Measurements from ENCODE around the gene SERAC1.

SERAC1 gene

GRCh38 chr6:158191761-158192160, 23.7 kb upstream of the SERAC1 start:
- H3K4me2 ChIP-seq (ENCODE audit: low read length) = no peak overlapping the region
- no peak overlapping the region for H3K9ac ChIP-seq (ENCODE audit: low read length)
- H3K36me3 ChIP-seq (ENCODE audit: control insufficient read depth, insufficient read depth, low read length) = no peaks in the 10 kb centered on the region
- no peaks in the 10 kb centered on the region for H3K4me1 ChIP-seq (ENCODE audit: control insufficient read depth, low read depth, low read length)
- no peak overlapping the region for H2BK120ac ChIP-seq (ENCODE audit: low read depth, low read length)
- no peak overlapping the region for H2BK5ac ChIP-seq (ENCODE audit: low read length)
- H3K79me2 ChIP-seq (ENCODE audit: control insufficient read depth, insufficient read depth, low read length) = no peaks in the 10 kb centered on the region
- no peak overlapping the region for H3K4ac ChIP-seq (ENCODE audit: low read depth, low read length)
- H3K56ac ChIP-seq (ENCODE audit: low read length) = no peak overlapping the region
- H4K5ac ChIP-seq (ENCODE audit: low read length) = no peak overlapping the region
- no peaks in the 10 kb centered on the region for H3K27me3 ChIP-seq (ENCODE audit: insufficient read depth, low read length, poor library complexity)
- no peak overlapping the region for H3K27ac ChIP-seq (ENCODE audit: low read depth, low read length)
- no peak overlapping the region for H3K23ac ChIP-seq (ENCODE audit: low read length)
- no peak overlapping the region for H3K4me3 ChIP-seq (ENCODE audit: low read length)
- WGBS (ENCODE audit: extremely low coverage, insufficient coverage, low lambda C conversion rate) = no CpG with 5 or more reads among the region's 4 CpGs
- H4K8ac ChIP-seq (ENCODE audit: low read depth, low read length) = no peak overlapping the region
- H3K18ac ChIP-seq (ENCODE audit: low read length) = no peak overlapping the region
- H2BK15ac ChIP-seq (replicated peaks; ENCODE audit: low read depth) = no peak overlapping the region
- no peak overlapping the region for H2AK5ac ChIP-seq (ENCODE audit: low read length)
- no peak for DNase-seq
- no peaks in the 10 kb centered on the region for H3K79me1 ChIP-seq (ENCODE audit: low read length)

- Histone ChIP-seq H3K27ac (ENCODE audit: low read depth, low read length) (no peak overlapping the region), H3K4ac (ENCODE audit: low read depth, low read length) (no peak overlapping the region), H3K36me3 (ENCODE audit: control insufficient read depth, insufficient read depth, low read length) (no peaks in the 10 kb centered on the region), H2BK5ac (ENCODE audit: low read length) (no peak overlapping the region), H3K4me3 (ENCODE audit: low read length) (no peak overlapping the region), H3K79me1 (ENCODE audit: low read length) (no peaks in the 10 kb centered on the region), H3K4me2 (ENCODE audit: low read length) (no peak overlapping the region), H4K5ac (ENCODE audit: low read length) (no peak overlapping the region), H3K79me2 (ENCODE audit: control insufficient read depth, insufficient read depth, low read length) (no peaks in the 10 kb centered on the region), H3K9ac (ENCODE audit: low read length) (no peak overlapping the region), H4K8ac (ENCODE audit: low read depth, low read length) (no peak overlapping the region), H3K18ac (ENCODE audit: low read length) (no peak overlapping the region), H2AK5ac (ENCODE audit: low read length) (no peak overlapping the region), H2BK120ac (ENCODE audit: low read depth, low read length) (no peak overlapping the region), H3K56ac (ENCODE audit: low read length) (no peak overlapping the region), H3K23ac (ENCODE audit: low read length) (no peak overlapping the region), H3K27me3 (ENCODE audit: insufficient read depth, low read length, poor library complexity) (no peaks in the 10 kb centered on the region), H2BK15ac (replicated peaks; ENCODE audit: low read depth) (no peak overlapping the region), H3K4me1 (ENCODE audit: control insufficient read depth, low read depth, low read length) (no peaks in the 10 kb centered on the region)
- WGBS (ENCODE audit: extremely low coverage, insufficient coverage, low lambda C conversion rate) = no CpG with 5 or more reads among the region's 1 CpG
- DNase-seq = no peak
Measured at GRCh38 chr6:158191032-158191431, 23.0 kb upstream of the SERAC1 start.

GRCh38 chr6:158188591-158188990, 20.5 kb upstream of the SERAC1 start:
- Histone ChIP-seq H2BK120ac (ENCODE audit: low read depth, low read length) (no peak overlapping the region), H3K18ac (ENCODE audit: low read length) (no peak overlapping the region), H4K5ac (ENCODE audit: low read length) (no peak overlapping the region), H2AK5ac (ENCODE audit: low read length) (no peak overlapping the region), H3K9ac (ENCODE audit: low read length) (no peak overlapping the region), H3K23ac (ENCODE audit: low read length) (no peak overlapping the region), H3K4me2 (ENCODE audit: low read length) (no peak overlapping the region), H3K56ac (ENCODE audit: low read length) (no peak overlapping the region), H2BK15ac (replicated peaks; ENCODE audit: low read depth) (no peak overlapping the region), H3K4me1 (ENCODE audit: control insufficient read depth, low read depth, low read length) (no peaks in the 10 kb centered on the region), H3K27ac (ENCODE audit: low read depth, low read length) (no peak overlapping the region), H3K4ac (ENCODE audit: low read depth, low read length) (no peak overlapping the region), H2BK5ac (ENCODE audit: low read length) (no peak overlapping the region), H3K36me3 (ENCODE audit: control insufficient read depth, insufficient read depth, low read length) (no peaks in the 10 kb centered on the region), H3K79me2 (ENCODE audit: control insufficient read depth, insufficient read depth, low read length) (no peaks in the 10 kb centered on the region), H3K4me3 (ENCODE audit: low read length) (no peak overlapping the region), H4K8ac (ENCODE audit: low read depth, low read length) (no peak overlapping the region), H3K79me1 (ENCODE audit: low read length) (no peaks in the 10 kb centered on the region), H3K27me3 (ENCODE audit: insufficient read depth, low read length, poor library complexity) (no peaks in the 10 kb centered on the region)
- no CpG with 5 or more reads among the region's 3 CpGs for WGBS (ENCODE audit: extremely low coverage, insufficient coverage, low lambda C conversion rate)
- no peak for DNase-seq

GRCh38 chr6:158185729-158186456, 17.8 kb upstream of the SERAC1 start:
- Histone ChIP-seq H3K4ac (ENCODE audit: low read depth, low read length) (no peak overlapping the region), H2BK120ac (ENCODE audit: low read depth, low read length) (no peak overlapping the region), H4K8ac (ENCODE audit: low read depth, low read length) (no peak overlapping the region), H2BK5ac (ENCODE audit: low read length) (no peak overlapping the region), H3K79me1 (ENCODE audit: low read length) (no peaks in the 10 kb centered on the region), H3K4me2 (ENCODE audit: low read length) (no peak overlapping the region), H4K5ac (ENCODE audit: low read length) (no peak overlapping the region), H3K4me1 (ENCODE audit: control insufficient read depth, low read depth, low read length) (no peaks in the 10 kb centered on the region), H3K56ac (ENCODE audit: low read length) (no peak overlapping the region), H2BK15ac (replicated peaks; ENCODE audit: low read depth) (no peak overlapping the region), H3K79me2 (ENCODE audit: control insufficient read depth, insufficient read depth, low read length) (no peaks in the 10 kb centered on the region), H3K4me3 (ENCODE audit: low read length) (no peak overlapping the region), H2AK5ac (ENCODE audit: low read length) (no peak overlapping the region), H3K9ac (ENCODE audit: low read length) (no peak overlapping the region), H3K36me3 (ENCODE audit: control insufficient read depth, insufficient read depth, low read length) (no peaks in the 10 kb centered on the region), H3K18ac (ENCODE audit: low read length) (no peak overlapping the region), H3K23ac (ENCODE audit: low read length) (no peak overlapping the region), H3K27ac (ENCODE audit: low read depth, low read length) (no peak overlapping the region), H3K27me3 (ENCODE audit: insufficient read depth, low read length, poor library complexity) (no peaks in the 10 kb centered on the region)
- WGBS (ENCODE audit: extremely low coverage, insufficient coverage, low lambda C conversion rate) = 100% methylated on average over 1 of the region's 8 CpGs
- DNase-seq = no peak

GRCh38 chr6:158184608-158185007, 16.5 kb upstream of the SERAC1 start:
- no peak overlapping the region for H4K8ac ChIP-seq (ENCODE audit: low read depth, low read length)
- no peak overlapping the region for H3K27ac ChIP-seq (ENCODE audit: low read depth, low read length)
- no peaks in the 10 kb centered on the region for H3K79me2 ChIP-seq (ENCODE audit: control insufficient read depth, insufficient read depth, low read length)
- H3K4me2 ChIP-seq (ENCODE audit: low read length) = no peak overlapping the region
- no peak overlapping the region for H3K4me3 ChIP-seq (ENCODE audit: low read length)
- no peak overlapping the region for H2BK15ac ChIP-seq (replicated peaks; ENCODE audit: low read depth)
- no peak overlapping the region for H3K4ac ChIP-seq (ENCODE audit: low read depth, low read length)
- no peak overlapping the region for H3K18ac ChIP-seq (ENCODE audit: low read length)
- H3K9ac ChIP-seq (ENCODE audit: low read length) = no peak overlapping the region
- no peaks in the 10 kb centered on the region for H3K27me3 ChIP-seq (ENCODE audit: insufficient read depth, low read length, poor library complexity)
- no peak overlapping the region for H2AK5ac ChIP-seq (ENCODE audit: low read length)
- H3K56ac ChIP-seq (ENCODE audit: low read length) = no peak overlapping the region
- DNase-seq = no peak
- no peaks in the 10 kb centered on the region for H3K79me1 ChIP-seq (ENCODE audit: low read length)
- H4K5ac ChIP-seq (ENCODE audit: low read length) = no peak overlapping the region
- no peaks in the 10 kb centered on the region for H3K36me3 ChIP-seq (ENCODE audit: control insufficient read depth, insufficient read depth, low read length)
- no peaks in the 10 kb centered on the region for H3K4me1 ChIP-seq (ENCODE audit: control insufficient read depth, low read depth, low read length)
- no peak overlapping the region for H2BK5ac ChIP-seq (ENCODE audit: low read length)
- H3K23ac ChIP-seq (ENCODE audit: low read length) = no peak overlapping the region
- H2BK120ac ChIP-seq (ENCODE audit: low read depth, low read length) = no peak overlapping the region

Data from mesendoderm (in vitro differentiated cells).